Activated naive CD4-positive, alpha-beta T cell treated with anti-CD3 and anti-CD28 coated beads, Interleukin-2, amount 50 U/mL, for 16 hours (primary cell): ENCODE data around the gene DNER.
"Not testable (repeated sequence)": the region's sequence is repeated elsewhere in the genome, so short reads cannot be mapped to it uniquely, and the experiment has no call there.

Experiments used
- DNase-seq: peaks from one replicate; pipeline ENCODE4 v3.0.0-alpha.2; 2020

The DNER gene

GRCh38 chr2:229616433-229616832, 97.9 kb downstream of the DNER start:
- no peak for DNase-seq

- DNase-seq = not testable (repeated sequence)
Observed at GRCh38 chr2:229614021-229614420, 100.3 kb downstream of the DNER start.

DNA sequence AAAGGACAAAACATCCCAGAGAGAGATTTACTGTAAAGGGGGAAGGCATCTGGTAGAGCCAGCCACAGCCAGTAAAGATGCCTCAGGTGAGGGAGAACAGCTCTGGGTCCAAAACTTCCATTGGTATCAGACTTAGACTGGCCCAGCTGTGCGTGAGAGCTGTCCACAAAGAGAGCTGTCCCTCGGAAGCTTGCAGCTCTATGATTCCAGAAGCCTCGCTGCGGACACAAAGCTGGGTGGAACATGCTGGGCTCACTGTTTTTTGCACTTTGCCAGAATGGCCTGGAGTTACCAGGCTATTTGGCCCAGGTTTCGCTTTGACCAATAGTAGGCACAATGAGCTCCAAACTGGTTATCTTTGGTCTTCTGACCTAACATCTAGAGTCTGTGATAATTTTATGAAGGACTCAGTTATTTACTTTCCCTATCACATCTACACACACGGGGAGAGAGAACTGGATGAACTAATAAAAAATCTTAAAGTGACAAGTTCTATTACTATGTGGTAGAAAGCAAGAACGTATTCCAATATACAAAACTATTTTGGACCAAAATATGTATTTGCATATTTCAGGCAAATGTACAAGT, 101.9 kb downstream of the DNER start:
- DNase-seq = no peak

DNA sequence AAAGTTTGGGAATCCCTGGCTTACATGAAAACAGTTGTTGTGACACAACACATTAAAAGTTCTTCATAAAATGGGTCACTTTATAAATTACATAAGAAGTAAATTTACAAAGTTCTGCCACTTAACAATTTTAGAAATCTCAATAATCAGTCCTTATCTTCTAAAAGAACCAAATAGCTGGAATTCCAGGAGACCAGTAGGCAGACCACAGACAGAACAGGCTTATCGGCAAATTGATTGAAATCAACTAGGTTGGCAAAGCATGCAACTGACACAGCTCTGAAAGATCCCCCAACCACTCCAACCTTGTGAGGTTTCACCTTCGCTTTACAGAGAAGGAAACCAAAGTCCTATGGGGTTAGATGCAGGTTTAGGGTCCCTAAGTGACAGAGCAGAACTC, 103.0 kb downstream of the DNER start:
- no peak for DNase-seq

DNA sequence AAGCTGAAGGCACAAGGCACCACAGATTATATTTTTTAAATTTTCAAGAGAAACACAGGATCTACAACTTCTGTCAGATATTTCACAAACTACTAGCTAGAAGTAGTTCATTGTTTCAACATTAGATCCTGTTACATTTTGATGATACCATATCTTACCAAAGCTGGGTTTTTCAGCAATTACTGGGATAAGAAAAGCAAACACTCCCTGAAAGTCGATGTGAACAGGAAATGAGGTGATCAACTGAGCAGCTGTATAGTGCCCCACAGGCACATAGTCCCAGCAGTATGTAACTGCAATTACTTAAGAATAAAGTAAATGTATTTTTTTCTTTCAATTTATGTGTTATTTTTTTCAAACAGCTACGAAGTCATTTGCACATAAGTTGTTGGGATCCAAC, 103.5 kb downstream of the DNER start:
- no peak for DNase-seq

GRCh38 chr2:229610333-229610732, 104.0 kb downstream of the DNER start:
- no peak for DNase-seq

GRCh38 chr2:229601936-229602335, 112.4 kb downstream of the DNER start:
- DNase-seq = no peak

GRCh38 chr2:229601396-229601795, 113.0 kb downstream of the DNER start:
- no peak for DNase-seq

DNA sequence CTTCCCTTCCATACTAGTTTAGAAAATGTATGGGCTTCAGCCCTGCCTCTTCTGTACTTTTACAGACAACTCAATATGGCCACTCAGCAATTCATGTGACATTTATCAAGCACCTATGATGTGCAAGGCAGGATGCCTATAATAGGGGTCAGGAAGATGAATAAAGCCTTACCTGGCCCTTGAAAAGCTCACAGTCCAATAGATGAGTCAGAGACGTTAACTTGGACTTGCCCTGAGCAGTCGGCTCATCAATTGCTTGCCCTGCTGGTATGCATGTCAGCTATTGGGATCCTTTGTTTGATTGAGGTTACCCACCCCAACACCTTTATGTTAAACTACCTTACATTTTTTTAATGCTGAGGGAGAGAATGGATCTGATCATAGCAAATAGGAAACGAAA, 116.1 kb downstream of the DNER start:
- DNase-seq = no peak

- no peak for DNase-seq
Observed at GRCh38 chr2:229596796-229597195, 117.6 kb downstream of the DNER start.

- DNase-seq = no peak
Observed at GRCh38 chr2:229591611-229592010, 122.7 kb downstream of the DNER start.

GRCh38 chr2:229586746-229587705, 127.3 kb downstream of the DNER start:
- no peak for DNase-seq

DNA sequence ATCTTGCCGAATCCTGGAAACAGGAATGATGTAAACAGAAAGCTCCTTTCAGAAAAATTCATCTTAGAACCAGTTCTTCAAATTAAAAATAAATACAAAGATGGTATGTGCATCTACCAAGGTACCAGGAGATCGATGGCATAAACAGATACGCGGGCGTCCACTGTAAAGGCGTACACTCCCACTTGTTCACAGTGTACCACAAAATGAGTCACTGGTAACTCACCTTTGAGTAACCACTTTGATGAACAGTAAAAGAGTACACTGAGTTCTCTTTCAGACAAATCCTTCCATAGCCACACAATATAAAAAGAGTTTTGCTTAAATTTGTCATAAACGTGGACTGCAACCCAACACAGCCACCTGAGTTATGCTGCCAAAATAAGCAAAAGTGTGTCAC, 128.3 kb downstream of the DNER start:
- no peak for DNase-seq

- DNase-seq = no peak
Observed at GRCh38 chr2:229582151-229582550, 132.2 kb downstream of the DNER start.

GRCh38 chr2:229578052-229578846, 136.1 kb downstream of the DNER start:
- DNase-seq = no peak

GRCh38 chr2:229575569-229576315, 138.6 kb downstream of the DNER start:
- no peak for DNase-seq

GRCh38 chr2:229572507-229573271, 141.7 kb downstream of the DNER start:
- no peak for DNase-seq

DNA sequence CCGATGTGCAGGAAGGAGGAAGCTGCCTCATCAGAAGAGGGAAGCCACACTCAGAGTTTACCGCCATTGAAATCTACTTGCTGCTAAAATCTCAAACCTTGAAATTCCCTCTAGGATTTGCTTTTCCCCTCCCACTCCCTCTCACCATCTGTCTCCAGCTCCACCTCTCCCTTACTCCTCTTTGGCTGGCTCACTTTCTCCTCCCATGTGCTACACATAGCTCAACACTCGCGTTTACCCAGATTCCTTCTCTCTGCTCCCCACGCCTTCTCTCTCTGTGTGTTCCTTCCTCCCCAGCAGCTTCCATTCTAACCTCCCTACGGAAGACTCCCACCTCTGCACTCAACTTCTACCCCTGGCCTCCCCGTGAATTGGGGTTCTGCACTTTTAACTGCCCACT, 143.1 kb downstream of the DNER start:
- DNase-seq = no peak

DNA sequence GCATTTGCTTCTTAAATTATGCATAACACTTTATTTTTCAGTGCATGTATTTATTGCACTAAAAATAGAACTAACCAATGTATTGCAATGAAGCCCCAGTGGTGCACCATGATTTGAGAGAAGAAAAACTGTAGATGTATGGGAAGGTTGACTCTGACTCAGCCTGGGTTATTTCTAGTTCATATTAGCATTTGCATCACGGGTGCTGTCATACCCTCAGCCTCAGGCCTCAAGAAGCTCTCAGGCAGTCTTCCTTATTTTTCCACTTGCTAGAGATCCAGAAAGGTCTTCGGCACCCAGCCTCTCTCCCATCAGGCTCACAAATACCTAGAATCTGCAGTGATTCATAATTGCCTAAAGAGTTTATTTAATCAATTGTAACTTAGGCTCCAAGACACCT, 148.0 kb downstream of the DNER start:
- DNase-seq = no peak

DNA sequence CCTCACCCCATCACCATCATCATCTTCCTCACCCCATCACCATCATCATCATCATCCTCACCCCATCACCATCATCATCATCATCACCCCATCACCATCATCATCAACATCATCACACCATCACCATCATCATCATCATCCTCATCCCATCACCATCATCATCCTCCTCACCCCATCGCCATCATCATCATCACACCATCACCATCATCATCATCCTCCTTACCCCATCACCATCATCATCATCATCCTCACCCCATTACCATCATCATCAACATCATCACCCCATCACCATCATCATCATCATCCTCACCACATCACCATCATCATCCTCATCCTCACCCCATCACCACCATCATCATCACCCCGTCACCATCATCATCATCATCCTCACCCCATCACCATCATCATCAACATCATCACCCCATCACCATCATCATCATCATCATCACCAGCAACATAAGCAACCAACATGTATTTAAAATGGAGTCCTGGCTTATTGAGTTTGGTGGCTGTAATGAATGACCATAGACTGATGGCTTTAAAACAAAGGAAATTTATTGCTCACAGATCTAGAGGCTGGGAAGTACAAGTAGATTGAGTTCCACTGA, 150.0 kb downstream of the DNER start:
- DNase-seq = no peak

DNA sequence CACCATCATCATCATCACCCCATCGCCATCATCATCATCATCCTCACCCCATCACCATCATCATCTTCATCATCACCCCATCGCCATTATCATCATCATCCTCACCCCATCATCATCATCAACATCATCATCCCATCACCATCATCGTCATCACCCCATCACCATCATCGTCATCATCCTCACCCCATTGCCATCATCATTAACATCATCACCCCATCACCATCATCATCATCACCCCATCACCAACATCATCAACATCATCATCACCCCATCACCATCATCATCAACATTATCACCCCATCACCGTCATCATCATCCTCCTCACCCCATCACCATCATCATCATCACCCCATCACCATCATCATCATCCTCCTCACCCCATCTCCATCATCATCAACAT, 151.0 kb downstream of the DNER start:
- DNase-seq = no peak
